RKO (cell line): Measurements from ENCODE around the gene SERPINB5.
"Not testable (repeated sequence)": the region's sequence is repeated elsewhere in the genome, so short reads cannot be mapped to it uniquely, and the experiment has no call there.

Experiments used
- DNase-seq: peaks from one replicate; pipeline ENCODE4 v3.0.0-alpha.2; 2016; ENCODE audit warnings: low spot score

The SERPINB5 gene, protein sequence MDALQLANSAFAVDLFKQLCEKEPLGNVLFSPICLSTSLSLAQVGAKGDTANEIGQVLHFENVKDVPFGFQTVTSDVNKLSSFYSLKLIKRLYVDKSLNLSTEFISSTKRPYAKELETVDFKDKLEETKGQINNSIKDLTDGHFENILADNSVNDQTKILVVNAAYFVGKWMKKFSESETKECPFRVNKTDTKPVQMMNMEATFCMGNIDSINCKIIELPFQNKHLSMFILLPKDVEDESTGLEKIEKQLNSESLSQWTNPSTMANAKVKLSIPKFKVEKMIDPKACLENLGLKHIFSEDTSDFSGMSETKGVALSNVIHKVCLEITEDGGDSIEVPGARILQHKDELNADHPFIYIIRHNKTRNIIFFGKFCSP

DNA sequence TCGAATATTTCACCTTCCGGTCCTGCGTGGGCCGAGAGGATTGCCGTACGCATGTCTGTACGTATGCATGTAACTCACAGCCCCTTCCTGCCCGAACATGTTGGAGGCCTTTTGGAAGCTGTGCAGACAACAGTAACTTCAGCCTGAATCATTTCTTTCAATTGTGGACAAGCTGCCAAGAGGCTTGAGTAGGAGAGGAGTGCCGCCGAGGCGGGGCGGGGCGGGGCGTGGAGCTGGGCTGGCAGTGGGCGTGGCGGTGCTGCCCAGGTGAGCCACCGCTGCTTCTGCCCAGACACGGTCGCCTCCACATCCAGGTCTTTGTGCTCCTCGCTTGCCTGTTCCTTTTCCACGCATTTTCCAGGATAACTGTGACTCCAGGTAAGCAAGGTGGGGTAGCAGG is at the start of gene SERPINB5:
SERPINB5 (plus strand) TSS at position 291 of the 400 bp plus-strand sequence. CDS start 7,471 bp downstream, outside the sequence.
- DNase-seq: no peak

GRCh38 chr18:63427558-63427957 is 49.2 kb upstream of the SERPINB5 start:
- DNase-seq: peak; percentile 73

- DNase-seq: no peak
Measured at GRCh38 chr18:63430526-63430925, 46.2 kb upstream of the SERPINB5 start.

DNA sequence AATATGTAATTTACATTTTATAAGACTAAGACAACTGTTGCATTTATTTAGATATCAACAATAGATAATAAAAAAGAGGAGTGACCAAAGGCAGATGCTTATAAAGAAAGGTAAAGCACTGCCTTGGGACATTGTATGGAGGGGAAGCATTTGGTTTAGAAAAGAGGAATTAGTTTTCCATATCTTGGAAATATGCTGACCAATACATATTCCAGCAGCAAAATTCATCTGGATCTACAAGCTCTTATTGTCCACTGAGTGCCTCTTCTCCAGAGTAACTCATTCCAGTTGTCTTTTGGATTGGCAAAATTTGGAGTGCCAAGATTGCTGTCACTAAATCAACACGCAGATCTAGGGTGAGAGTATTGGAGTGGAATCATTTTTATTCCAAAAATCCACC is 45.6 kb upstream of the SERPINB5 start:
- no peak for DNase-seq

- DNase-seq: no peak
Measured at GRCh38 chr18:63433334-63433866, 43.4 kb upstream of the SERPINB5 start.

- DNase-seq: no peak
Measured at GRCh38 chr18:63438181-63438580, 38.6 kb upstream of the SERPINB5 start.

DNA sequence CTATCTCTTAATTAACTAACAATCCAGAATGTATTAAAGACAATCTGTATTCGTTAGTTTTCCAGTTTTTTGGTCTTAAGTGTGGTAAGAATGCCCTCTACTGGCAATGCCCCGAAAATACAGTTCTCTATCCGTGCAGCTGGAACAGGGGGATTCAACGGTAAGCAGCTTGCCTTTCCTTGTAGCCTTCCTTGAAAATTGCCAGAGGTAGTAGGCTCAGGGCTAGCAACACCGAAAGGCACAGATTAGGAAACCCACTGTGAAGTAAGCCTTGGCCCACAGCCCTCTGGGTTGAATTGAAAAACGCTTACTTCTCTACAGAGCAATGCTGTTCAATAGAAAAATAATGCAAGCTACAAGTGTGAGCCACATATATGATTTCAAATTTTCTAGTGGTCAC is 37.4 kb upstream of the SERPINB5 start:
- peak; percentile 68 for DNase-seq

DNA sequence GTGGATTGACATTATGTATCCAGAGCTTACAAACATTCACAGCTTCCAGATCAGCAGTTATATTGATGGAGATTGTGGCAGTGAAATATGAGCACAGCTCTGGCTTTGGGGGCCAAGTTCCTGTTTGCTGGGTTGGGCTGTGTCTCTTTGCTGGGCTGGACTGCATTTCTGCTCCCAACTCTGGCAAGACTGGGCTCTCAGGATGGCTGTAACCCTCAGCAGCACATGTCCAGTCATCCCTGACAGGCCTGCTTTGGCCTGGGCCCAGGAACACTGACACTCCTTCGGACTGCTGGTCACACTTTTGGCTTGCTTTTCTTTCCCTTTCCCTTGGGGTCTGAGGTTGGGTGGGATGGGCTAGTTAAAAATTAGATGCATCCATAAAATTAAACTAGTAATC is 36.5 kb upstream of the SERPINB5 start:
- peak; percentile 42 for DNase-seq

- DNase-seq: no peak
Measured at GRCh38 chr18:63440881-63441280, 35.9 kb upstream of the SERPINB5 start.

DNA sequence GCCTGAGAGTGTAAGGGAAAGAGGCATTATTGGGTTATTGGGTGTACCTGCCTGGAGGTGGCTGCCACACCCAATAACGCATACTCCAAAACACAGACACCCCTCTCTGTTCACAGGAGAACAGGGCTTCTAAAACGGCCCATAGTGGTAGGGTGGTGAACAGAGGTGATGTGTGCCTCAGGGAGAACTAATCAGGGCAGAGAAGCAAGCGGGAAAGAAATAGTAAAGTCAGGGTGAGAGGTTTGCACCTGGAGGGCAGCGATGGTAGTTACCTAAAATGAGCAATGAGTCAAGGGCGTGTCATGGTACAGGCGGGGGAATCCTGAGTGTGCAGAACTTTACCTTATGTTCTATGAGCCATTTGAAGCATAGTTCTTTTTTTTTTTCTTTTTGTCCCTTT is 32.9 kb upstream of the SERPINB5 start:
- no peak for DNase-seq

DNA sequence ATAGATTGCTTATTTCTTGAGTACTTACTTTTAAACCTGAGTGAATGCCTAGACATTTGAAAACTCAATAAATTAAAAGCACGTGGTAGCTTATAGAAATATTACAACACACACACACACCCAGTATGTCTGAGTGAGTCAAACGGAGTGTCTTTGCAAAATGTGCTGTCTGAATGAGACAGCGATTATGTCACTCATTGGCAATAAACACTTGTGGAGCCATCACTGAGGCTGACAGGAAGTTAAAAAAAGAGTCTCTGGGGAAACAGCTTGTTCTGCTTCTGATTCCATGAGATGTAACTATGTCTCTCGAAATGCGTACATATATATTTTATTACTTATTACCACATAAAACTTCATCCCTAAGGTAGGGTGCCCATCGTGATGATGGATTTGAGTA is 32.2 kb upstream of the SERPINB5 start:
- DNase-seq: peak; percentile 83

GRCh38 chr18:63445037-63445436 is 31.7 kb upstream of the SERPINB5 start:
- DNase-seq: no peak

GRCh38 chr18:63446266-63446665 is 30.5 kb upstream of the SERPINB5 start:
- no peak for DNase-seq

- DNase-seq: no peak
Measured at GRCh38 chr18:63447066-63447465, 29.7 kb upstream of the SERPINB5 start.

GRCh38 chr18:63449426-63449825 is 27.3 kb upstream of the SERPINB5 start:
- DNase-seq: no peak

DNA sequence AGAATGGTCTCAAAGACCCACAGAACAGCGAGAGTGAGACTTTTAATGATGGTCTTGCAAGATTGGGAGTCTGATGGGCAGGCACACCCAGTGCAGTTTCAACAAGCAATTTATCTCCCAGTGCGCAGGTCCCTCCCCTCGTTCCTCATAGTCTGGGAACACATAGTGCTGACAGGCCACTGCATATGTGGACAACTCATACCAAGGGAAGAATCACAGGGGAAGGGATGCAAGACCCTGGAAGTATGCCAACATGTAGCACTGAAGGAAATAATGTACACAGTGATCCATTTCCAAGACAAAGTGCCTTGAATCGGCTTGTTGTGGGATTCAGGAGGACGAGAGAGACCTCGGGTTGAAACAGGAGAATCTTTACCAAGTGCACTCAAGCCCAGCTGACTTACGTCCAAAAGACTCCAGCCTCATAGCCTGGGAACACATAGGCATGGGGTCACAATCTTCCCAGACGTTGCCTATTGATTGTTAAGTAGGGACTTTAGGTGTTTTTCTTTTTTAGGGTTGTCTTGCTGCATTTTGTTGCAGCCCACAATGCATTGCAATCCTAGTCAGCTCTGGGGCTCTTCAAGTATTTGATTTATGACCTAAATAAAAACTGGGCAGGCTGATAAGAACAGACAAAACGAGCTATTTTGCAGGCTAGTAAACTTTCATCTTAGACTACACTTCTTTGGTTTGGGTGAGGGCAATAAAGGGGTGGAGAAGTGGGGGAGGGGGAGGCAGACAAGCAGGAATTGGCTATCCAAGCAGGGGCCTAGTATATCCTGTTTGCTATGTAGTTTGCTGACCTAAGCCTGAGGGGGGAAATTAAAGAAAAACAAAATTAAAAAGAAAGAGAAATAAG is 24.7 kb upstream of the SERPINB5 start:
- DNase-seq: no peak

DNA sequence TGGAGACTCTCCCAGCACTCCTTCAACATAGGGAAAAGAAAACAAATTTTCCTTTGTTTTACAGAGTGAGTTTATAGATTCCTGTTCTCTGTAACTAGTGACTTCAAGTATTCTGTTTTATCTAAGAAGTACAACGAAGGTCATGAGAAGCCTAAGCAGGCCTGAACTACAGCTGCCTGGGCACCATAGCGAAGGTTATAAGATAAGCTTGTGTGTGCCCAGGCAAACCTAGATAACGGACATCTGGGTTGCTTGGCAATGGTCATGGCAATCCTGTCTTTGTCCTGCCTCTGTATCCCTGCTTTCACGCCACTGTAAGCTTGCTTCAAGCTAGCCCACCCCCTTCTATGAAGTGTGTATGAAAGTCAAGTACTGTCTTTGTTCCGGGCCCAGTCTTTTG is 24.0 kb upstream of the SERPINB5 start:
- DNase-seq: not testable (repeated sequence)

DNA sequence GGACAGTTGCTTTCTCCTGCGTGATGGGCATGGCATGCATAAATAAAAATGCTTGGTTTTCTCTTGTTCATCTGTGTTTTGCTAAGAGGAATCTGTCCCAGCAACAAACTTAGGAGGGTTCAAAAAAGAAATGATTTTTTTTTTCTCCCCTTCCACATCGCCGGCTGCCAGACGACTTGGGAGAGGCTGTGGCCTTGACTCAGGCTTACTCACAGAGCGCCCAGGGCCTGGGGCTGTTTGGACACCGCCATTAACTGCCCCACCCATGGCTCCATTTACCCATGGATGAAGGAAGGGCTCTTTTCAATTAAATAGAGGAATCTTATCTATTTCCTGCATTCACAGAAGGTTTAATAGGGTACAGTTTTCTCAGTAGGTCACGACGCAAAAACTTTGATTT is 22.3 kb upstream of the SERPINB5 start:
- DNase-seq: no peak

DNA sequence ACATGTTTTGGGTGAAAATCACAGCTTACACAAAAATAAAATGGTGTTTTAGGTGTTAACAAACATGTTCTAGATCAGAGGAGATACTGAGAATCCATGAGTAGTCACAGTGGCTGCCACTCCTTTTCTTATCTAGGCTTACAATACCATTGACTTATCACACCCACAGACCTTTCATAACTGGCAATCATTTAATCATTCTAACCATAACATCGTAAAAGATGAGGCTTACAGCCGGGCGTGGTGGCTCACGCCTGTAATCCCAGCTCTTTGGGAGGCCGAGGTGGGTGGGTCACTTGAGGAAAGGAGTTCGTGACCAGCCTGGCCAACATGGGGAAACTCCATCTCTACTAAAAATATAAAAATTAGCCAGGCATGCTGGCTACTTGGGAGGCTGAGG is 18.8 kb upstream of the SERPINB5 start:
- DNase-seq: no peak

GRCh38 chr18:63460414-63460813 is 16.3 kb upstream of the SERPINB5 start:
- DNase-seq: no peak

DNA sequence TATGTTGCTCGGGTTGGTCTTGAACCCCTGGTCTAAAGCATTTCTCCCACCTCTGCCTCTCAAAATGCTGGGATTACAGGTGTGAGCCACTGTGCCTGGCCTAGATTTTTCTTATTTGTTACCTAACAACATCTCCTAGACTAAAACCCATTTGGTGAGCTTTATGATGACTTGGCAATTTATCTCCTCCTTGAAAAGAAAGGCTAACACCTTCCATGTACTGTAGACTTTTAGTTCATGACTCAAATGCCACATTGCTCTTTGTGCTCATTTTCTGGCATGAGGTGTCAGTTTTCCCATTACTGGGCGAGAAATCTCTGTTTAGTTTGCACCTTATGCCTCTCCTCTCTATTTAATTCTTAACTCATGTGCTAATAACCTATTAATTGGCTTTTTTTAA is 12.3 kb upstream of the SERPINB5 start:
- DNase-seq: no peak

GRCh38 chr18:63465059-63465458 is 11.7 kb upstream of the SERPINB5 start:
- no peak for DNase-seq

GRCh38 chr18:63467699-63468098 is 9.1 kb upstream of the SERPINB5 start:
- DNase-seq: no peak
